Breast epithelium (tissue), 4 donors: ENCODE measurements around the gene FAT4. TPM values are rescaled to one million over a fixed set of nuclear protein-coding genes. Genes with fewer than 3 reads are reported as not detected.

Source experiments
- DNase-seq, 2 donors: peaks; one replicate each; pipeline ENCODE4 v3.0.0-alpha.2; 2019; ENCODE audit warnings: low spot score in 2 of 2
- H3K27ac ChIP-seq, 2 donors: fragments of 200-600 bp; sonication (generic) in 1 of 2; one replicate each; pipeline ENCODE4 v1.5.1; 2016 to 2019; ENCODE audit warnings: mild to moderate bottlenecking in 1 of 2
- H3K27me3 ChIP-seq, 2 donors: fragments of 200-600 bp; sonication (generic) in 1 of 2; one replicate each; pipeline versions ENCODE4 v1.5.1 to v1.6.0; 2017 to 2019; ENCODE audit warnings: control low read depth in 1 of 2, mild to moderate bottlenecking in 1 of 2
- H3K36me3 ChIP-seq: fragments of 200-600 bp; one replicate; pipeline ENCODE4 v1.5.1; 2019
- H3K4me1 ChIP-seq, 2 donors: fragments of 200-600 bp; sonication (generic); one replicate each; pipeline ENCODE4 v1.5.1; 2016 to 2019; ENCODE audit warnings: control low read depth in 1 of 2
- H3K4me3 ChIP-seq, 3 donors: fragments of 200-600 bp; sonication (generic); 1 replicate in 2 of 3; 2 replicates in 1 of 3; pipeline ENCODE4 v1.5.1; 2016 to 2019; ENCODE audit warnings: mild to moderate bottlenecking in 3 of 3, moderate library complexity in 2 of 3
- H3K9me3 ChIP-seq, 2 donors: fragments of 200-600 bp; sonication (generic) in 1 of 2; one replicate each; pipeline ENCODE4 v1.5.1; 2016 to 2019; ENCODE audit warnings: control low read depth in 1 of 2
- POLR2A ChIP-seq: fragments of 450-650 bp; IDR thresholded peaks from one replicate; pipeline ENCODE4 v1.6.1; 2016; ENCODE audit warnings: antibody characterized with exemption, mild to moderate bottlenecking, moderate library complexity
- POLR2AphosphoS5 ChIP-seq, 3 donors: sonication (generic); formaldehyde crosslinking; IDR thresholded peaks; one replicate each; pipeline ENCODE4 v1.6.1; 2017; ENCODE audit warnings: antibody characterized with exemption in 3 of 3
- intact Hi-C: fragments of 100-400 bp; cut with DNase I; formaldehyde crosslinking; loops from one replicate; pipeline ENCODE4 v1.15.1; 2023; ENCODE audit warnings: low total_unique reads
- total RNA-seq, 3 donors: library from RNA; depleted of rRNA; stranded (reverse); fragments of >200 nt; gene quantifications; one replicate each; pipeline ENCODE4 v1.1.0, GENCODE V29; 2016
- TF ChIP-seq, protein P1 (sequence below), 3 donors: fragments of 450-650 bp; IDR thresholded peaks; one replicate each; pipeline ENCODE4 v1.5.1; 2016 to 2017; ENCODE audit warnings: antibody characterized with exemption in 3 of 3, mild to moderate bottlenecking in 3 of 3, moderate library complexity in 3 of 3

Gene FAT4
- total RNA-seq, 3 donors from 2014 or later, result 10.7 to 25.1 (median 13.4) TPM

DNA sequence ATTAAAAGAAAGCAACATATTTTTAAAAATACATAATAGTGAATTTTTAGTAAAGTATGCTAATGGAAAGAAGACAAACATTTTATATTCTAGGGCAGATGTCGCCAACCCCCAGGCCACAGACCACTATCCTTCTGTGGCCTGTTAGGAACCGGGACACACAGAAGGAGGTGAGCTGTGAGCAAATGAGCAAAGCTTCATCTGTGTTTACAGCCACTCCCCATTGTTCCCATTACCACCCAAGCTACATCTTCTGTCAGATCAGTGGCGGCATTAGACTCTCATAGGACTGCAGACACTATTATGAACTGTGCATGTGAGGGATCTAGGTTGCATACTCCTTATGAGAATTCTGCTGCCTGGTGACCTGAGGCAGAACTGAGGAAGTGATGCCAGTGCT is 37.0 kb upstream of the FAT4 start:
- no peak overlapping the region for H3K4me3 ChIP-seq
- DNase-seq, result no peak
- H3K4me1 ChIP-seq, result no peaks in the 10 kb centered on the region
- TF ChIP-seq POLR2AphosphoS5 (IDR thresholded peaks at IDR 0.05), result no peak
- TF ChIP-seq, protein P1, sequence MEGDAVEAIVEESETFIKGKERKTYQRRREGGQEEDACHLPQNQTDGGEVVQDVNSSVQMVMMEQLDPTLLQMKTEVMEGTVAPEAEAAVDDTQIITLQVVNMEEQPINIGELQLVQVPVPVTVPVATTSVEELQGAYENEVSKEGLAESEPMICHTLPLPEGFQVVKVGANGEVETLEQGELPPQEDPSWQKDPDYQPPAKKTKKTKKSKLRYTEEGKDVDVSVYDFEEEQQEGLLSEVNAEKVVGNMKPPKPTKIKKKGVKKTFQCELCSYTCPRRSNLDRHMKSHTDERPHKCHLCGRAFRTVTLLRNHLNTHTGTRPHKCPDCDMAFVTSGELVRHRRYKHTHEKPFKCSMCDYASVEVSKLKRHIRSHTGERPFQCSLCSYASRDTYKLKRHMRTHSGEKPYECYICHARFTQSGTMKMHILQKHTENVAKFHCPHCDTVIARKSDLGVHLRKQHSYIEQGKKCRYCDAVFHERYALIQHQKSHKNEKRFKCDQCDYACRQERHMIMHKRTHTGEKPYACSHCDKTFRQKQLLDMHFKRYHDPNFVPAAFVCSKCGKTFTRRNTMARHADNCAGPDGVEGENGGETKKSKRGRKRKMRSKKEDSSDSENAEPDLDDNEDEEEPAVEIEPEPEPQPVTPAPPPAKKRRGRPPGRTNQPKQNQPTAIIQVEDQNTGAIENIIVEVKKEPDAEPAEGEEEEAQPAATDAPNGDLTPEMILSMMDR (IDR thresholded peaks at IDR 0.05), result no peak
- no peak for TF ChIP-seq POLR2A
- peaks cover 0 to 5% of the 10 kb centered on the region in 2 donors for H3K9me3 ChIP-seq
- no peaks in the 10 kb centered on the region for H3K27me3 ChIP-seq
- intact Hi-C loops, result no loop called here
- no peak overlapping the region for H3K27ac ChIP-seq
- no peaks in the 10 kb centered on the region for H3K36me3 ChIP-seq

DNA sequence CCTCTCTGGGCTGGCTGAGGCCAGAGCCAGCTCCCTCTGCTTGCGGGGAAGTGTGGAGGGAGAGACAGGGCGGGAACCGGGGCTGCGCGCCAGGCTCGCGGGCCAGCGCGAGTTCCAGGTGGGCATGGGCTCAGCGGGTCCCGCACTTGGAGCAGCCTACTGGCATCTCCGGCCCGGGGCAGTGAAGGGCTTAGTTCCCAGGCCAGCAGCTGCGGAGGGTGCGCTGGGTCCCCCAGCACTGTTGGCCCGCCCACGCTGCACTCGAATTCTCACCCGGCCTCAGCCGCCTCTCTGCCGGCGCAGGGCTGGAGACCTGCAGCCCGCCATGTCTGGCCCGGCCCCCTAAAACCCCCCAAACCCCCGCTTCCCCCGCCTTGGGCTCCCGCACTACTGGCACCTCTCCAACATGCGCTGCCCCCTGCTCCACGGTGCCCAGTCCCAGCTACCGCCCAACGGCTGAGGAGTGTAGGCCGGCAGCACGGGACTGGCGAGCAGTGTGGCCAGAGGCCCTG is 33.8 kb upstream of the FAT4 start:
- no peak for DNase-seq
- Histone ChIP-seq H3K27ac (no peak overlapping the region), H3K27me3 (no peaks in the 10 kb centered on the region), H3K4me3 (no peak overlapping the region), H3K4me1 (no peaks in the 10 kb centered on the region), H3K9me3 (peaks cover 0 to 5% of the 10 kb centered on the region in 2 donors), H3K36me3 (no peaks in the 10 kb centered on the region)
- TF ChIP-seq, protein P1 (IDR thresholded peaks at IDR 0.05), result no peak
- TF ChIP-seq POLR2A, result no peak
- no peak for TF ChIP-seq POLR2AphosphoS5 (IDR thresholded peaks at IDR 0.05)
- intact Hi-C loops, result no loop called here

DNA sequence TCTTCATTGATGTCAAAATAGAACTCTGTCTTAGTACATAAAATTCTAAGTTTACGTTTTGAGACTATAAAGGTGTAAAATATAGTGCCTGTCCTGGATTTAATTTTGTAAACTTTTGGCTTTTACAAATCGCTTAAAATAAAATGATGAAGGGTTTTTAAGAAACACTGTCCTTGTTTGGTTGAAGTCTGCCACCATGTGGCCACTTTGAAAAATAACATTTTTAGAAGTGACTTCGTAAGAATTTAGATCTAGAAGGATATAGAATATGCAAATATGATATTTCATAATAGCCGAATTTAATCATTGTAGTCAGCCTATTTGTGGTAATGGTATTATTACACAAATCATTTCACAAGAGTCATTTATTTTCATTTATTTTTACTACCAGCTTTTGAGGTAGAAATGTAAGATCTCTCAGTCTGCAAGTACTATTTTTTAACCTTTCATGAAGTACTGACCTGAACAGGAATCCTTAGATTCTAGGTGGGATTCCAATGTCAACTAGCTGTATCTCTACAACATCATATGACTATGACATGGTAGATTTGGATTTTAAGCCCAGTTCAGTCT is 31.0 kb upstream of the FAT4 start:
- no peak for DNase-seq
- Histone ChIP-seq H3K36me3 (no peaks in the 10 kb centered on the region), H3K9me3 (peaks cover 0 to 5% of the 10 kb centered on the region in 2 donors), H3K4me3 (no peak overlapping the region), H3K27me3 (no peaks in the 10 kb centered on the region), H3K4me1 (no peaks in the 10 kb centered on the region), H3K27ac (no peak overlapping the region)
- intact Hi-C loops, result no loop called here
- no peak for TF ChIP-seq POLR2A
- TF ChIP-seq, protein P1 (IDR thresholded peaks at IDR 0.05), result peak; percentile 31 to 56 (median 33)
- no peak for TF ChIP-seq POLR2AphosphoS5 (IDR thresholded peaks at IDR 0.05)

DNA sequence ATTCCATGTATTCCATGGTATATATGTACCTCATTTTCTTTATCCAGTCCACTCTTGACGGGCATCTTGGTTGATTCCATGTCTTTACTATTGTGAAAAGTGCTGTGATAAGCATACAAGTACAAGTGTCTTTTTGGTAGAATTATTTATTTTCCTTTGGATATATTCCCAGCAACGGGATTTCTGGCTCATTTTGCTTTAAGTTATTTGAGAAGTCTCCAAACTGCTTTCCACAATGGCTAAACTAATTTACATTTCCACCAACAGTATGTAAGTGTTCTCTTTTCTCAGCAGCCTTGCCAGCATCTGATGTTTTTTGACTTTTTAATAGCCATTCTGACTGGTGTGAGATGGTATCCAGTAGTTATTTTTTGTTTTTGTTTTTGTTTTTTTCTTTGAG is 17.6 kb upstream of the FAT4 start:
- no peak for TF ChIP-seq POLR2AphosphoS5 (IDR thresholded peaks at IDR 0.05)
- TF ChIP-seq, protein P1 (IDR thresholded peaks at IDR 0.05), result no peak
- TF ChIP-seq POLR2A, result no peak
- Histone ChIP-seq H3K9me3 (no peaks in the 10 kb centered on the region), H3K4me1 (no peaks in the 10 kb centered on the region), H3K36me3 (no peaks in the 10 kb centered on the region), H3K27me3 (no peaks in the 10 kb centered on the region), H3K27ac (no peak overlapping the region), H3K4me3 (no peak overlapping the region)
- no peak for DNase-seq
- intact Hi-C loops, result no loop called here

- H3K27me3 ChIP-seq, result no peaks in the 10 kb centered on the region
- intact Hi-C loops, result no loop called here
- H3K27ac ChIP-seq, result no peak overlapping the region
- no peak overlapping the region for H3K4me3 ChIP-seq
- H3K36me3 ChIP-seq, result no peaks in the 10 kb centered on the region
- TF ChIP-seq POLR2A, result no peak
- TF ChIP-seq, protein P1 (IDR thresholded peaks at IDR 0.05), result no peak
- no peak for TF ChIP-seq POLR2AphosphoS5 (IDR thresholded peaks at IDR 0.05)
- no peaks in the 10 kb centered on the region for H3K4me1 ChIP-seq
- no peaks in the 10 kb centered on the region for H3K9me3 ChIP-seq
- no peak for DNase-seq
Observed at GRCh38 chr4:125303058-125303457, 11.7 kb upstream of the FAT4 start.
